Stimulated activated CD4-positive, alpha-beta T cell treated with anti-CD3 and anti-CD28 coated beads, Interleukin-2, amount 100 ng/mL, for 48 hours (primary cell): Measurements from ENCODE around the gene SNX13.
"Not testable (repeated sequence)": the region's sequence is repeated elsewhere in the genome, so short reads cannot be mapped to it uniquely, and the experiment has no call there.

Experiments
- DNase-seq, 2 donors: peaks; one replicate each; pipeline ENCODE4 v3.0.0-alpha.2; 2020

The SNX13 gene

DNA sequence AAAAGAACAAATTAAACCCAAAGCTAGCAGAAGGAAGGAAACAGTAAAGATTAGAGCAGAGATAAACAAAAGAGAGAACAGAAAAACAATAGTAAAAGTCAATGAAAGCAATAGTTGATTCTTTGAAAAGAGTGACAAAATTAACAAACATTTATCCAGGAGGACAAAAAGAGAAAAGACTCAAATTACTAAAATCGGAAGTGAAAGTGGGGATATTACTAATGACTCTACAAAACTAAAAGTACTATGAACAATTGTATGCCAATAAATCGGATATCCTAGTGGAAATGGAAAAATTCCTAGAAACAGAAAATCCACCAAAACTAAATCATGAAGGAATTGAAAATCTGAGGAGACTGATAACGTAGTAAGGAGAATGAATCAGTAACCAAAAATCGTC is 96.3 kb downstream of the SNX13 start:
- DNase-seq = no peak

DNA sequence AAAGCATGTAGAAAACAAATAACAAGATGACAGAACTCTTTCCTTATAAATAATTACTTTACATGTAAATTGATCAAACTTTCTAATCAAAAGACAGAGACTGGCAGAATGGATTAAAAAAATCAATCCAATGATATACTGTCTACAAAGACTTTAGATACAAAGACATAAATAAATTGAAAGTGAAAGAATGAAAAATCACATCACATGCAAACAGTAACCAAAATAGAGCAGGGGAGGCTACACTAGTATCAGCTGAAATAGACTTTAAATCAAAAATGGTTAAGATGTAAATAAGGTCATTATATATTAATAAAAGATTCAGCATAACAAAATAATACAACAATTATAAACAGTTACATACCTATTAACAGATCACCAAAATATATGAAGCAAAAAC is 97.3 kb downstream of the SNX13 start:
- DNase-seq = no peak

DNA sequence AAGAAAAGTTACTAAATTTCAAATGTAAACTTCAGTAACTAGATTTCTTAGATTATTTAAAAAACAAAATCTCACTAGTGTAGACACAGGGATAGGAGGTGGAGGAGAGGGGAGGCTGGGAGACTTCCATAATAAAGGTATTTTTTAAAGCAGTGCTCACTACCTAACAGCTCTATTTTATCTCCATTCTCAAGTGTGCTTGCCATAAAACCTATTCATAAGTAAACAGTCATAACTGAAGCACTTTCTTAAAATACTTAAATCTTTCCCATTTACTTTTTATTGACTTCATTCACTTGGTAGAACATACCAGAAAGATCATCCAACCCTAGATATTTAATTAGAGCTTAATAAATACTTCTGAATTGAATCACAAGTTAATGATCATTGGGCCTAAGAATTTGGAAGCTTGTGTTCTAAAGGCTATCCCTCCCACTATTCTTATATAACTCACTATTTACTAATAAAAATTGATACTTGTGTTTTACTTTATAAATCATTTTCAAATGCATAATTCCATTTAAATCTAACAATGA is 107.4 kb downstream of the SNX13 start:
- no peak for DNase-seq

DNA sequence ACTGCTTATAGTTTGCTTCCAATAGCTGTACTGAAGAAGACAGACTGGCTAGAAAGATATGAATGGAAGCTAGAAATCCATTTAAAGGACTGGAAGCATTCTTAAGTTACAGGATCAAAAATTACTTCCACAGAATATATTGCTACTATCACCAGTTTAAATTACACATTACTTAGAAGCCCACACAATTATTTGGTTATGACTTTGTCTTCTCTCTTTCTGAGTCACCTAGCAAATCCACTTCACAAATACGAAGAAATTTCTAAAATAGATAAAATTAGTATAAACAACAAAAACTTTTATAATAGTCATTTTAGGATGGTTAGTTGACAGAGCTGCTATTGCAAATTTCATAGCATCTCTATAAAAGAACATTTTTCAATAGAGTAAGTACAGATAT is 108.1 kb downstream of the SNX13 start:
- no peak for DNase-seq

DNA sequence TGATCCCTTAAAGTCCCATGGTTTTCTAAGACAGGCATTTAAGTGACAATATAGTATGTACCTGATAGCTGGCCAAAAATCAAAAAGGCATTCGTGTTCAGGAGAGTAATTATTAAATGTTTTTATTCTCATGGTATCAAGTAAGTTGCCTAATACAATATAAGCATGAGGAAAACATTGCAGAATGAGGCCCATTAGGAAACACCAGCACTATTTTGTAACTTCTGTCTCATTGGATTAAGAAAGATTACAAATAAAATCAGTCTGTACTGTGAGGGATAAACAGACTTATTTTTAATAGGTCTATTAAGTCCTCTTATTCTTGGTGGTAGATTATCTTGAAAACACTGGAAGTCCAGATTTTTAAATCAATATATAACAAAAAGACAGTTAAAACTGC is 110.1 kb downstream of the SNX13 start:
- no peak for DNase-seq

DNA sequence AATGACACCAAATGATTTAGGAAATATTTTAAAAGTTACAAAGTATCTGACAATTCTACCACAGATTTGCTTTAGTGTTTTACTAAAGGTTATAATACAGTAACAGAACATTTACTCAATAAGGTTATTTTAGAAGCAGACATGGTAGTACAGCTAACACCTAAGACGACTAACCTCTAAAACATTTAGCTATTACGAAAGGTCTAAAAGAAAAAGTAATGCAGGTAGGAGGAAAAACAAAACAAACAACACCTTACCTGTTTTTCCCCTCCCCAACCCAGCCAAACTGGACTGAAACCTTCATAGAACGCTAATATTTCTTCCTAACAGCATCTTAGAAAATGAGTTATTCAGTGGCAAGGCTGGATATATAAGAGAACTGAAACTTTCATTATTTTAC is 111.3 kb downstream of the SNX13 start:
- DNase-seq = no peak

DNA sequence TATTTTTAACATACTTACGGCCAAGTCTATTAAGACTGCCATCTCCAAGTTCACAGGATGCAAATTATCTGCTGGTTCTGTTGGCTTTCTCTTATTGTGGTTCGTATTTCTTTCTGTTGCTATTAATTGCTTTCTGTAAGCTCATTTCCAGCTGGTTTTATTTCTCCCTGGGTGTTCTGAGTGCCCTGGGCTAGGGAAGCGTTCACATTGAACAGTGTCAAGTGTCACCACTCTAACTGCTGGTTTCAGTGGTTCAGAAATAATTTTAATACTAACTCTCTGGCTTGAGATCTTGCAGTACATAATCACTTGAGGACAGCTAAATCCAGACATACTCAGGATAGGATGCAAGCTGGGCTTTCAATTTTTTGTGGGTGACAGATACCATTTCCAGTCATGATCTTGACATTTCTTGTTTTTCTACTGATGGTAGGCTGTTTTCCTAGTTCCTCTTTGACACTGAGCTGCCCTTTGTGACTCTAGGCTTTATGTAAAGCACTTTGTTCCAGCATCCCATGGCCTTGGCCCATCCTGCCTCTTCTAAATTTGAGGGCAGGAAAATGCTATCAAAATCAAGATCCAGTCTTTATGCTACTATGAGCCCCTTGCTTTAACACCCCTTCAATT is 117.6 kb downstream of the SNX13 start:
- DNase-seq = no peak

DNA sequence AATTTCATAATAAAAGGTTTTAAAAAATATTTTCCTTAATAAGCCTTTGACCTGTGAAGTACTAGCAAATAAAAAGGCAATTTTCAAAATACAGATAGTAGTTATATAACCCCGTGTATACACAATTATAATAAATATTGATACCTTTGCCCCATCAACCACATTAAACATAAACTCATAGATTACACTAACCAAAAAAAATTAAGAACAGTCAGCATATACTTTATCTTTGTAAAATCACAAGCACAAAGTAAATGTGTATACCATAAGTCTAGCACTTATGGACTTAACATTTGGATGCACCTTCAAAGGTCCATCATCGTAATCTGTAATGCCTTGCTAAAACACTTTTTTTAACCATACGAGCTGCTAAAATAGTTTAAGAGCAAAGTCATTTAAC is 123.4 kb downstream of the SNX13 start:
- DNase-seq = no peak

DNA sequence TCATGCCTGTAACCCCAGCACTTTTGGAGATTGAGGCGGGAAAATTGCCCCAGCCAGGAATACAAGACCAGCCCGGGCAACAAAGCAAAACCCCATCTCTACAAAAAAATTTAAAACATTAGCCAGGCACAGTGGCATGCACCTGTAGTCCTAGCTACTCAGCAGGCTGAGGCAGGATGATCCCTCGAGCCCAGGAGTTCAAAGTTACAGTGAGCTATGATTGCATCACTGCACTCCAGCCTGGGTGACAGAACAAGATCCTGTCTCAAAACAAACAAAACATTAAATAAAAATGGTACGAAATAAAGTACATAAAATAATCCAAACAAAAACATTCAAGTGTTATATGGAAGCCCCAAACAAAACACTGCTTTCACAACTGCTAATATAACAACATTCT is 125.0 kb downstream of the SNX13 start:
- DNase-seq = no peak

DNA sequence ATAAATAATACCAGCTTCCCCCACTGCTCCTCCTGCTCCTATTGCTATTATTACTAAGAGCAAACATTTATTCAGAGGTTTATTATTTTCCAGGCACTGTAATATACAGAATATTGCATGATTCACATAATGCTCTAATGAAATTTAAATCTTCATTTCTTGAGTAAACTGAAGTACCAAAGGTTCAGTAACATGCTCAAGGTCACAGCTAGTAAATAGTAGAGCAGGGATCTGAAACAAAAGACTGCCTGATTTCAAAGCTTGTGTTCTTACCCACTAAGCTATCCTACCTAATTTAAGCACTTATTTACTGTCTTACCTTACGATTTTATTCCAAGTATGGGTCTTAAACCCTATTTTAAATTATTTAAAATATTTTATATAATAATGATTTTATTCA is 126.2 kb downstream of the SNX13 start:
- no peak for DNase-seq

DNA sequence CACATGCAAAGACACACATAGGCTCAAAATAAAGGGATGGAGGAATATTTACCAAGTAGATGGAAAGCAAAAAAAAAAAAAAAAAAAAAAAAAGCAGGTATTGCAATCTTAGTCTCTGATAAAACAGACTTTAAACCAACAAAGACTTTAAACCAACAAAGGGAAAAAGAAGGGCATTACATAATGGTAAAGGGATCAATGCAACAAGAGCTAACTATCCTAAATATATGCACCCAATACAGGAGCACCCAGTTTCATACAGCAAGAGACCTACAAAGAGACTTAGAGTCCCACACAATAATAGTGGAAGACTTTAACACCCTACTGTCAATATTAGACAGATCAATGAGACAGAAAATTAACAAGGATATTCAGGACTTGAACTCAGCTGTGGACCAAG is 131.1 kb downstream of the SNX13 start:
- not testable (repeated sequence) for DNase-seq

DNA sequence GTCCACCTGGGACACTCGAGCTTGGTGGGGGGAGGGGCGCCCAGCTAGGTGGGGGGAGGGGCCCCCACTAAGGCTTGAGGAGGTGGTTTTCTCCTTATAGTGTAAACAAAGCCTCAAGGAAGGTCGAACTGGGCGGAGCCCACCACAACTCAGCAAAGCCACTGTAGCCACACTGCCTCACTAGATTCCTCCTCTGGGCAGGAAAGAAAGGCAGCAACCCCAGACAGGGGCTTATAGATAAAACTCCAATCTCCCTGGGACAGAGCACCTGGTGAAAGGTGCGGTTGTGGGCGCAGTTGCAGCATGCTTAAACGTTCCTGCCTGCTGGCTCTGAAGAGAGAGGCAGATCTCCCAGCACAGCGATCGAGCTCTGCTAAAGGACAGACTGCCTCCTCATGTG is 133.1 kb downstream of the SNX13 start:
- DNase-seq = no peak

DNA sequence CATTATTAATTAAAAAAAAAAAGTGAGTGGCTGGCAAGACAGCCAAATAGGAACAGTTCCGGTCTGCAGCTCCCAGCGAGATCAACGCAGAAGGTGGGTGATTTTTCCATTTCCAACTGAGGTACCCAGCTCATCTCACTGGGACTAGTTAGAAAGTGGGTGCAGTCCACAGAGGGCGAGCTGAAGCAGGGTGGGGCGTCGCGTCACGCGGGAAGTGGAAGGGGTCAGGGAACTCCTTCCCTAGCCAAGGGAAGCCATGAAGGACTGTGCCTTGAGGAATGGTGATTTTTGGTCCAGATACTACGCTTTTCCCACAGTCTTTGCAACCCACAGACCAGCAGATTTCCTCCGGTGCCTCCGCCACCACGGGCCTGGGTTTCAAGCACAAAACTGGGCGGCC is 133.7 kb downstream of the SNX13 start:
- DNase-seq = no peak

DNA sequence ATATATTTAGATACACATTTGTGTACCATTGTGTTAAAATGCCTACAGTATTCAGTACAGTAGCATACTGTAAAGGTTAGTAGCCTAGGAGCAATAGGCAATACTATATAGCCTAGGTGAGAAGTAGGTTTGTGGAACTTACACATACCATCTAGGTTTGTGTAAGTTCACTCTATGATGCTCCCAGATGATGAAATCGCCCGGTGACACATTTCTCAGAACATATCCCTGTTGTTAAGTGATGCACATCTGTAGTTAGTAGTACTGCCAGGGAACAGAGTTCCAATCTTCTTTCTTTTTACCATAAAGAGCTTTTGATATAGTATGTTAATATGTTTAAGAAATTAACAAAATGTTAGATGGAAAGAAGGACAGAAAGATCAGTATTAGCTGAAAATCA is 138.2 kb downstream of the SNX13 start:
- DNase-seq = no peak

DNA sequence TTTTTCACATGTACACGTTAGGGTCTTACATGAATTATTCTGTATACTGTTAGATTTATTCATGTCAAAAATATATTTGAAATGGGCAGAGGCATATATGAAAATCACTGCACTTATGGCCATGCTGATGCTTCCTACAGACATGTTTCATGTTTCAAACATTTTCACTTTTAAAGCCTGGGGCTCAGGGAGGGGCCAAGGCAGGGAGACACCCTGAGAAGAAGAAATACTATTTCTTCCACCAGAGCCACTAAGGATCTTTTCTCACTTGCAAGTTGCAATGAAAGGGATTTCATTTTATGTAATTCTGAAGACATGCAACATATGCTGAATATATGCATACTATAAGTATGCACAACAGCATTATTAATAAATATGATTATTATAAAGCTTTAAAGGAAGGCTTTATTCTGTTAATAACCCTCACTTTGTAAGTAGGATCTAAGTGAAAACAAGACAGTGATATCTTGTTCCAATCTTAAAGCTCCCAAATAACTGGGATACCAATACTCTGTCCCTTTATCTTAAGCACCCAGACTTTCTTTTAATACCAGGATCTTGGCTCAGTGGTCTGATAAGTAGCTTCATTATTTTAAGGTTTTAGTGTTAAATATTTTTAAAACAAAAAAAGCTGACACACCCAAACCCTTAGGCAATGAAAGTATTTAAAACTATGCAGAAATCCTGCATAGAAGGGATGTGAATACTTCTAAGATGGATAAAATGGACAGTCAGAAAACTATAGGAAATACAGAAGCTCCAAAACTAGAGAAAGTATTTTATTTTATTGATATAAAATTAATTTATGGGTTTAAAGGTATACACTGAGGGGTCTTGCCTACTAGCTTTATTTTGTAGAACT is 148.0 kb downstream of the SNX13 start:
- DNase-seq = no peak

DNA sequence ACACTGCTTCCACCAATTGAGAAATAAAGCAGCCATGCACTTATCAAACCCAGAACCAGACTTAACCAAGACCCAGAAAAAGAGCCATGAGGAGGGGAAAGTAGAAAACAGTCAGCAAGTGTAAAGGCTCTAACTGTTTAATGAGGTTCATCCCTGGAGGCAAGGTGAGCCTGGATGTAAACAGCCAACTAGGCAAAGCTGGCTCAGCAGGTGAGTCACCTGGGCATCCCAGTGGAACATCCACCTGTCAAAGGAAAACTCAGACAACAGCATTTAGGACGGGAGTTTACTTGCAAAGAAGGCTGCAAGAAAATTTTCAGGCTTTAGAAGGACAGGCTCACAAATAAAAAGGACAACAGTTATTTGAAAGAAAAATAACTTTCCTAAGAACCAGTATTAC is 153.0 kb downstream of the SNX13 start:
- DNase-seq = no peak

DNA sequence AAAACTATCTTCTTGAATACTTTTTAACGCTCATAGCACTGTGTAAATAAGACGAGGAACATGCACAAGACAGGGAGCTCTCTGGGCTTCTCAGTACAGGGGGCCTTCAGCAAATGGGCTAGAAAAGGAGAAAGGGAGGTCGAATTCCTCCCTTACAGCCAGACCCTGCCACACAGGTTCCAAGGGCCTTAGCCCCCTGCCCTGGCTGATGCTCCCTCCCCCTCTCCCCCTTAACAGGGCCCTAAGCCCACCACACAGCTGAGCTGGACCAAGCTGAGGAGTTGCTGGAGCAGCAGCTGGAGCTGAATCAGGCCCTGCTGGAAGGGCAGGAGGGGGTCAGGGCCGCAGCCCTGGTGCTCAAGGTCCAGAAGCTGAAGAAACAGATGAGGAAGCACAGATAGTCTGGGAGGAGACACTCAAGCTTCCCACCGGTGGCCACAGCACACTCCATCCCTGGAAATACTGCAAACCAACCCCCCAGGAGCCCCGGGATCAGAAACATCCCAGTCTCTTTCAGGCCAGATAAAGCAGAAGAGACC is 153.9 kb downstream of the SNX13 start:
- DNase-seq = no peak

DNA sequence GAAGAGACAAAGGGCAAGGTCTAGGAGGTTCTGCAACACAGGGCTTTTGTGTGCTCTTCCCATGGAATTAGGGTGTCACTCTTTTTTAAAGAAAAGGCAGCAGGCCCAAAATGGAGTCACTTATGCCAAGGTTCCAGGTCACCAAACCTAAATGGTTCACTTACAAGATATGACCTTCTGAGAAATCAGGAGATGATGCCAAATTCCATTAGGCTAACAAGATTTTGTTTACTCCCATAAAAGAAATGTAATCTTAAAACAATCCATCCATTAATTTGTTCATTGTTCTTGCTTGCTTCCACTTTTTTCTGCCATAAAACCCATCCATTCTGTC is 158.1 kb downstream of the SNX13 start:
- no peak for DNase-seq

DNA sequence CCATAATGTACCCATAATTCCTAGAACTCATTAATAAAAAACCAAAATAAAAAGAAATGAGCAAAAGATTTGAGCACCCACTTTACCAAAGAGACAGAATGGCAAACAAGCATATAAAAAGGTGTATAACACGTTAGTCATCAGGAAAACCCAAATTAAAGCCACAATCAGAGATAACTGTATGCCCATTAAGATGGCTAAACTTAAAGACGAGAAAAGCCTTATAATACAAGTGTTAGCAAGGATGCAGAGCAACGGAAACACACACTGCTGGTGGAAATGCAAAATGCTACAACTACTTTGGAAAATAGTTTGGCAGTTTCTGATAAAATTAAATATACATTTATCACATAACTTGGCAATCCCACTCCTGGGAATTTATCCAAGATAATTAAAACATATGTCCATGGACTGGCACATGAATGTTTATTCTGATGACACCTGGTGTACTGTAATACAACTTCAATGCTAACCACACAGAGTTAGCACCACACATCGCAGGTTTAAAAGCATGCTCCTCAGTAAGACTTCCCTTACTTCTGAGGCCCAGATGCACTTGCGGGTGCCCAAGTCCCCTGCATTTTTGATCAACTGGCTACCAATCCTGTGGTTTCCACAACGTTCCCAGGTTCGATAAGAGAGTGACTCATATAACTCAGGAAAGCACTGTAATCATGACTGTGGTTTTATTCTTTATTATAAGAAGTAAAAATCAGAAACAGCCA is 158.6 kb downstream of the SNX13 start:
- DNase-seq = no peak

DNA sequence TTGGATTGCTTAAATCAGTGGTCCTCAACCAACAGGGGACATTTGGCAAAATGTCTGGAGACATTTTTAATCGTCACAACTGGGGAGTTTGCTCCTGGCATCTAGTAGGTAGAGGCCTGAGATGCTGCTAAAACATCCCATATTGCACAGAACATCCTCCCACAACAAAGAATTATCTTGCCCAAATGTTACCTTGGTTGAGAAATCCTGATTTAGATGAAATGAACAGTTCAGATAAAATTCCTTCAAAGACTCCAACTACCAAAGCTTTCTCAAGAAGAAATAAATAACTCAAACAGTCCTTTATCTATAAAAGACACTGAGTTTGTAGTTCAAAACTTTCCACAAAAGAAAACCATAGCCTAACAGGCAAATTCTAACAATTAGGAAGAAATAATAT is 160.9 kb downstream of the SNX13 start:
- DNase-seq = no peak

DNA sequence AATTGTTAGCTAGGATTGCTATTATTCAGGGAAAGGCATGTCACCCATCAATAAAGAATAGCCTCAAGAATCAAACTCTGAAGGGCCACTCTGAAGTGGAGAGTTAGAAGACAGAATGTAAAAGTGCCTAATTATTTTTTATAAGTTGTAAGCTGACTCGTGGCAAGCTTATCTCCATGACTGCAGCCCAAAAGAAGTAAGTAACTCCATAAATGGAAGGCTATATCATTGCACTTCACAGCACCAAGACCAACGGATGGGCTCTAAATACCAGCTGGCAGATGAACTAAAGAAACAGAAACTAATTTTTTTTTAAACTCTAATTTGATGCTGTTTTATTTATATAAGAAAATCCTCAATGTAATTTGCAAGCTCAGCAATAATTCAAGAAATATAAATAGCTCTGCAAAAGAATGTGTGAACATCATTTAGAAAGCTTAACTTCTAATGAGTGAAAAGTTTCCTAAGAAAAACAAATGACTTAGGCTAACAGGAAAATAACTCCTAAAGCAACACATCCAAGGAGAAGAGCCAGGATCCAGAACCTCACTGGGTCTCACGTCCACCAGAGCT is 165.5 kb downstream of the SNX13 start:
- no peak for DNase-seq

DNA sequence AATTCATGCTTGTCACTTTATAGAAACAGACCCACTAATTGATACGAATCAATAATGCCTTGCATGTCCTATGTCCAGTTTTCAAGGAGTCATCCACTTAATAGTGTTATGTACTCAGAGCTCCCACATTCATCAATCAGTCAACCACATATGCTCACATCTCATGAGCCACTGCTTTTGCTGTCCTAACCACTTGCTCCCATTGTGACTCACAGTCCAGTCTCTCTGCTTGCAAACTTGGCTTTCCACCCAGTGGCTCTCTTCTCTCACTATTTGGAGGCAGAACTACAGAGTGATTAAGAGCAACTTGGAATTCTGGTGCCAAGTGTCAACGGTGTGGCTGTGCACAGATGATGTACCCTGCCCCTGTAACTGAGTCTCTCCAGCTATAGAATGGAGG is 166.0 kb downstream of the SNX13 start:
- no peak for DNase-seq

DNA sequence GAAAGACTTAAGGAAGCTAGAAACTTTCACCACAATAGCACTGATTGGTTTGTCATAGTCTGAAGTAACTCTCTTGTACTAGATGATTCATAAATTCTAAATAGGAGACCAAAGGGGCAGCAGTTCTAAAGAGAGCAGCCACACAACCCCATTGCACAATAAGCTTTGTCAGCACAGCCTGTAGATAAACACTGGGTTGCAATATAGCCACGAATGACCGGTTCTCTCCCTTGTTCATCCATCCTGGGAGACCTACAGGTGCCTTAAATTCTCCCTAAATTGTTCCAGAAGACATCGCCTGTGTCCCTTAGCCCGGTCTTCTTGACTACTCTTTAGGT is 167.0 kb downstream of the SNX13 start:
- no peak for DNase-seq
